KOPT-K1 (cell line): ENCODE results near the gene TTLL3.
"Not testable (repeated sequence)": the region's sequence is repeated elsewhere in the genome, so short reads cannot be mapped to it uniquely, and the experiment has no call there.

Experiments used
- H3K27ac ChIP-seq: fragments of 200-600 bp; sonication (generic); 2 replicates; pipeline ENCODE4 v1.5.1; 2016; ENCODE audit warnings: antibody characterized with exemption, mild to moderate bottlenecking, low read depth, low read length; ENCODE audit not compliant: poor library complexity, severe bottlenecking
- H3K36me3 ChIP-seq: fragments of 200-600 bp; sonication (generic); 2 replicates; pipeline ENCODE4 v1.5.1; 2017; ENCODE audit warnings: antibody characterized with exemption, mild to moderate bottlenecking, low read length, moderate library complexity; ENCODE audit not compliant: insufficient read depth
- H3K9me3 ChIP-seq: fragments of 200-600 bp; sonication (generic); 2 replicates; pipeline ENCODE4 v1.5.1; 2017; ENCODE audit warnings: antibody characterized with exemption, low read length, mild to moderate bottlenecking; ENCODE audit not compliant: insufficient read depth, poor library complexity, severe bottlenecking

Gene TTLL3

DNA sequence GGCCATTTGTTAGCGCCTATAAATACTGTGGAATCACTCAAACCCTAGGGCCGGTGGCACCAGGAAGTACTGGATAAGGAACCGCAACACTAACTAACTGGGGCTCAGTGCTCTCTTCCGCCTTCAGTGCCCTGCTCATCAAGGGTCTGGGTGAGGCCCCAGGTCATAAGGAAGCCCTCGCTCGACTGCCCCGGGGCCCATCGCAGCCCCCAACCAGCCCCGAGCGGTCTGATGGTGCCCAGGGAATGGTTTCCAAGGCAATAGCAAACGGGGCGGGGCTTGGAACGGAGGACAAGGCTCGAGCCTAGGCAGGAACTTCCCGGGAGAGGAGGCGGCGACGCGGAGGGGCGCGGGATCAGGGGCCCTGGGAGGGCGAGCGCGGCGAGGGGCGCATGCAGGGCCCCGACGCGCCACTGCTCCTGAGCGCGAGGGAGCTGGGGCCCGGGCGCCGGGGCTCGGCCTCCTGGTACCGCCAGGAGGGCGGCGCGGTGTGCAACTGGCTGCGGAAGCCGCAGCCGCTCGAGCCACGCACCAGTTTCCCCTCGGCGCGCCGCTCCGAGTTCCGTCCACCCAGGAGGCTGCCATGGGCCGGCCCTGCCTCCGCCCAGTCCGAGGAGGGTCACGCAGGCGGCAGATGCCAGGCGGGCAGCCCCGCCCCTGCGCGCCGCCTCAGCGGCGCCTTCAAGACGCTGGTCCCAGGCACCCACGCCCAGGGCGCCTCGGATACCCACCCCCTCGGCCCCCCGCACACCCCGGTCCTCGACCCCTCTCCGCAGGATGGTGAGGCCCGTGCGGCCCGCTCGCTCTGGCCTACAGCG, at the start of gene TTLL3:
TSS of gene TTLL3 (plus strand) at position 648 of the 818 bp plus-strand sequence. CDS start 400 bp downstream, outside the sequence.
- Histone ChIP-seq H3K9me3 (no peaks in the 10 kb centered on the region), H3K36me3 (peaks cover 92% of the 10 kb centered on the region), H3K27ac (no peak within 1 kb of the TSS)

GRCh38 chr3:9760779-9761505, 49.1 kb upstream of the TTLL3 start:
- H3K36me3 ChIP-seq, result peaks cover 14% of the 10 kb centered on the region; the same call in 1 of the 2 replicates
- H3K27ac ChIP-seq, result no peak overlapping the region
- H3K9me3 ChIP-seq, result no peaks in the 10 kb centered on the region

GRCh38 chr3:9761919-9762318, 48.1 kb upstream of the TTLL3 start:
- no peak overlapping the region for H3K27ac ChIP-seq
- peaks cover 8% of the 10 kb centered on the region; the same call in 1 of the 2 replicates for H3K36me3 ChIP-seq
- H3K9me3 ChIP-seq, result no peaks in the 10 kb centered on the region

GRCh38 chr3:9762871-9763270, 47.2 kb upstream of the TTLL3 start:
- peaks cover 7% of the 10 kb centered on the region; the same call in 1 of the 2 replicates for H3K36me3 ChIP-seq
- H3K9me3 ChIP-seq, result no peaks in the 10 kb centered on the region
- H3K27ac ChIP-seq, result no peak overlapping the region

- Histone ChIP-seq H3K9me3 (no peaks in the 10 kb centered on the region), H3K27ac (no peak overlapping the region), H3K36me3 (no peaks in the 10 kb centered on the region)
These were observed 44.2 kb upstream of the TTLL3 start for GRCh38 chr3:9765865-9766264.

DNA sequence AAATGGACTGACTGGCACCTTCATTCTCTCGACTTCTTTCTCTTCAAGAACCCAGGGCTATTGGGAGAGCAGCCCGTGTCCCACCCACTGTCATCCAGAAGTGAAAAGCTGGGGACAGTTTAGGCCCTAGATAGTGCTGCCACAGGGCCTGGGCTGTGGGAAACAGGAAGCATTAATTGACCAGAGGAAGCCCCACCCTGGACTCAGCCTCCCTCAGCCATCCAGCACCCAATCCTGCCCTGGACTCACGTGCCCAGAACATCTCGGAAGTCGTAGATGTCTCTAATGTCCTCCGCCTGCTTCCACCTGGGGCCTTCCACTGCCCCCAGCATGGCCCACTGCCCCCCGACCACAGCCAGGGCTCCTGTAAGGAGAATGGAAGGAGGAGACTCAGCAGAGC, 42.6 kb upstream of the TTLL3 start:
- Histone ChIP-seq H3K27ac (no peak overlapping the region), H3K9me3 (no peaks in the 10 kb centered on the region)

GRCh38 chr3:9768141-9768775, 41.8 kb upstream of the TTLL3 start:
- no peak overlapping the region for H3K27ac ChIP-seq

More for the DNA sequence above, 42.6 kb upstream of the TTLL3 start:
- no peaks in the 10 kb centered on the region for H3K36me3 ChIP-seq

GRCh38 chr3:9769012-9769411, 41.0 kb upstream of the TTLL3 start:
- Histone ChIP-seq H3K9me3 (no peaks in the 10 kb centered on the region), H3K36me3 (no peaks in the 10 kb centered on the region), H3K27ac (no peak overlapping the region)

More at GRCh38 chr3:9768141-9768775, 41.8 kb upstream of the TTLL3 start:
- H3K9me3 ChIP-seq, result no peaks in the 10 kb centered on the region
- no peaks in the 10 kb centered on the region for H3K36me3 ChIP-seq

GRCh38 chr3:9769426-9770275, 40.4 kb upstream of the TTLL3 start, which contains the start of gene CAMK1:
Gene CAMK1 (minus strand): TSS chr3:9769947. CDS start chr3:9767749, 2,198 bp downstream.
- Histone ChIP-seq H3K9me3 (no peaks in the 10 kb centered on the region), H3K27ac (no peak within 1 kb of the TSS), H3K36me3 (no peaks in the 10 kb centered on the region)

DNA sequence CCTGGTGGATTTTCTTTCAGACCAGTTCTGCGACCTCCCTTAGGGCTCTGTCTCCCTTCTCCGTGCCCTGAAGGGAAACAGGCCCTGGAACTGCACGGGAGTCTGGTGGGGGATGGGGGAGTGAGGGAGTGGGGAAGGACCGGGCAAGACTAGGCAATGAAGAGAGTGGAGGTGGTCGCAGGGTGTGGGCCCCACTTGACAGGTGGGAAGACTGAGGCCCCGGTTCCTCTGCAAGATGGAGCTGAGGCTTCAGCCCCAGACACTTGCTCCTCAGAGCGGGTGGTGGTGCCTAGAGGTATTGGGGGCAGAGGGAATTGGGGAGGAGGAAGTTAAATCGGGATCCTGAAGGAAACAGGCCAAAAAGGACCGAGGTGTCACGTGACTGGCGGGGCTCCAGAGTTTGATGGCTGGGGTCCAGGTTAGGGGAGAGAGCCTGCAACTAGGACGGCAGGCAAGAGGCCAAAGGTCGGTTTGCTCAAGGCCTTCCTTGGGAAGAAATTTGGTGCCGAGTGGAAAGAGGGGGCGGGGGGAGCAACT, 39.7 kb upstream of the TTLL3 start:
- no peaks in the 10 kb centered on the region for H3K9me3 ChIP-seq
- H3K36me3 ChIP-seq, result no peaks in the 10 kb centered on the region
- no peak overlapping the region for H3K27ac ChIP-seq

DNA sequence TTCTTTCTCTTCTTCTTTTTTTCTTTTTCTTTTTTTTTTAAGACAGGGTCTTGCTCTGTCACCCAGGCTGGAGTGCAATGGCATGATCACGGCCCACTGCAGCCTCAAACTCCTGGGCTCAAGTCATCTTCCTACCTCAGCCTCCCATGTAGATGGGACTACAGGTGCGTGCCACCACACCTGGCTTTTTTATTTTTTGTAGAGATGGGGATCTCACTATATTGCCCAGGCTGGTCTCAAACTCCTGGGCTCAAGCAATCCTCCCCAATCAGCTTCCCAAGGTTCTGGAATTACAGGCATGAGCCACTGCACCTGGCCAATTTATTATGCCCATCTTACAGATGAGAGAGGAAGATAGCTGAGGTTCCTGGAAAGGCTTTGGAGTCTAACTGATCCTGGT, 39.1 kb upstream of the TTLL3 start:
- not testable (repeated sequence) for H3K9me3 ChIP-seq, H3K36me3 ChIP-seq, H3K27ac ChIP-seq

GRCh38 chr3:9776896-9777693, 33.0 kb upstream of the TTLL3 start:
- Histone ChIP-seq H3K9me3 (no peaks in the 10 kb centered on the region), H3K27ac (no peak overlapping the region), H3K36me3 (peaks cover 12% of the 10 kb centered on the region)

GRCh38 chr3:9777694-9778021, 32.4 kb upstream of the TTLL3 start:
- peaks cover 17% of the 10 kb centered on the region for H3K36me3 ChIP-seq
- H3K27ac ChIP-seq, result no peak overlapping the region
- no peaks in the 10 kb centered on the region for H3K9me3 ChIP-seq
